Keratinocyte (primary cell): ENCODE results near the gene SYNC. TPM values are rescaled to one million over a fixed set of nuclear protein-coding genes. Genes with fewer than 3 reads are reported as not detected.

Source experiments
- DNase-seq: peaks from one replicate; pipeline ENCODE4 v3.0.0-alpha.2; 2011; ENCODE audit warnings: low read depth, missing footprints, low spot score
- FAIRE-seq: peaks from 2 replicates; lab custom pipeline; 2011; peaks lifted over from hg19 to GRCh38; lab: Jason Lieb, UNC
- H2AFZ ChIP-seq: 2 replicates; pipeline ENCODE4 v1.6.0; 2012; ENCODE audit warnings: low read length, control low read depth, inconsistent platforms; ENCODE audit not compliant: control insufficient read depth
- H3K27ac ChIP-seq: 2 replicates; pipeline ENCODE4 v1.5.1; 2011; ENCODE audit warnings: low read length; ENCODE audit not compliant: control insufficient read depth, insufficient read depth
- H3K27me3 ChIP-seq: 3 replicates; pipeline ENCODE4 v1.6.0; 2011; ENCODE audit warnings: low read length; ENCODE audit not compliant: control insufficient read depth, insufficient read depth; ENCODE audit errors: extremely low read depth
- H3K36me3 ChIP-seq, 2 experiments: 2 replicates in 1 of 2; 3 replicates in 1 of 2; pipeline ENCODE4 v1.5.1; 2011; ENCODE audit warnings: low read length in 2 of 2, mild to moderate bottlenecking in 1 of 2; ENCODE audit not compliant: control insufficient read depth in 2 of 2, insufficient read depth in 2 of 2; ENCODE audit errors: extremely low read depth in 1 of 2
- H3K4me1 ChIP-seq: 3 replicates; pipeline ENCODE4 v1.5.1; 2011; ENCODE audit warnings: low read length; ENCODE audit not compliant: control insufficient read depth, insufficient read depth; ENCODE audit errors: extremely low read depth
- H3K4me2 ChIP-seq: 3 replicates; pipeline ENCODE4 v1.6.0; 2011; ENCODE audit warnings: low read depth, low read length; ENCODE audit not compliant: control insufficient read depth, insufficient read depth; ENCODE audit errors: extremely low read depth
- H3K4me3 ChIP-seq, 3 experiments: fragments of 200-600 bp in 1 of 3; sonication (generic) in 1 of 3; 2 replicates in 2 of 3; 3 replicates in 1 of 3; pipeline ENCODE4 v1.5.1; 2011 to 2016; ENCODE audit warnings: low read length in 3 of 3, mild to moderate bottlenecking in 3 of 3, control low read depth in 2 of 3, inconsistent platforms in 1 of 3, low read depth in 1 of 3, mixed read lengths in 1 of 3, mixed run types in 1 of 3, moderate library complexity in 1 of 3; ENCODE audit not compliant: control insufficient read depth in 2 of 3, insufficient read depth in 2 of 3; ENCODE audit errors: extremely low read depth in 1 of 3
- H3K79me2 ChIP-seq: 2 replicates; pipeline ENCODE4 v1.6.0; 2012; ENCODE audit warnings: low read length; ENCODE audit not compliant: control insufficient read depth, insufficient read depth
- H3K9ac ChIP-seq: 3 replicates; pipeline ENCODE4 v1.6.0; 2011; ENCODE audit warnings: low read length; ENCODE audit not compliant: control insufficient read depth, insufficient read depth; ENCODE audit errors: extremely low read depth
- H3K9me1 ChIP-seq: 3 replicates; pipeline ENCODE4 v1.6.0; 2011; ENCODE audit warnings: low read length; ENCODE audit not compliant: control insufficient read depth, insufficient read depth; ENCODE audit errors: extremely low read depth
- H3K9me3 ChIP-seq: 2 replicates; pipeline ENCODE4 v1.5.1; 2012; ENCODE audit warnings: low read depth, low read length; ENCODE audit not compliant: control insufficient read depth
- H4K20me1 ChIP-seq: 3 replicates; pipeline ENCODE4 v1.6.0; 2011; ENCODE audit warnings: low read length; ENCODE audit not compliant: control insufficient read depth, insufficient read depth; ENCODE audit errors: extremely low read depth
- CTCF ChIP-seq, 3 experiments: IDR thresholded peaks in 1 of 3; conservative IDR thresholded peaks in 1 of 3; optimal IDR thresholded peaks in 1 of 3; 2 replicates in 2 of 3; 3 replicates in 1 of 3; pipeline versions ENCODE3 to v1.5.1; 2011; ENCODE audit warnings: low read length in 3 of 3, mild to moderate bottlenecking in 3 of 3, moderate library complexity in 2 of 3, control low read depth in 1 of 3, inconsistent platforms in 1 of 3; ENCODE audit not compliant: insufficient read depth in 2 of 3; ENCODE audit errors: extremely low read depth in 1 of 3
- EZH2 ChIP-seq: IDR thresholded peaks from one replicate; pipeline ENCODE4 v1.6.1; 2012; ENCODE audit warnings: inconsistent platforms, mild to moderate bottlenecking, low read length, moderate library complexity
- dilution Hi-C: fragments of 300-500 bp; cut with MboI; formaldehyde crosslinking; loops from one replicate; pipeline ENCODE4 v1.7.0; 2020; ENCODE audit warnings: low sequenced_read_pairs; ENCODE audit not compliant: extremely low pct_ligation_motif_present
- polyA plus RNA-seq, 5 experiments: library from polyadenylated mRNA; depleted of rRNA in 3 of 5; stranded (reverse) in 3 of 5; stranded (forward) in 1 of 5; unstranded in 1 of 5; fragments of >200 nt; gene quantifications; 1 replicate in 1 of 5; 2 replicates in 3 of 5; 3 replicates in 1 of 5; pipeline versions ENCODE4 v1.2.1 to v1.2.3, GENCODE V29; 2011 to 2012; ENCODE audit warnings: missing spikeins in 2 of 5, low read depth in 1 of 5, low replicate concordance in 1 of 5

Gene SYNC
- polyA plus RNA-seq, 1 donor (not counting 4 experiments of a cell fraction or from before 2014, with no cell fraction given) = 11.2 TPM

- peaks cover 21% of the 10 kb centered on the region for H3K4me1 ChIP-seq
- dilution Hi-C loops = no loop called here
- no peaks in the 10 kb centered on the region for H3K9me3 ChIP-seq
- H2AFZ ChIP-seq = no peak overlapping the region
- H3K79me2 ChIP-seq = no peaks in the 10 kb centered on the region
- no peaks in the 10 kb centered on the region for H3K36me3 ChIP-seq
- H3K4me3 ChIP-seq = no peak overlapping the region
- TF ChIP-seq EZH2 (no peak), CTCF (optimal IDR thresholded peaks at IDR 0.05 in 1 of 3, IDR thresholded peaks at IDR 0.05 in 1 of 3, conservative IDR thresholded peaks at IDR 0.05 in 1 of 3; ENCODE audit: extremely low read depth in 1 of 3, insufficient read depth in 2 of 3, low read length in 3 of 3) (no peak)
- FAIRE-seq (no peak), DNase-seq (no peak)
- H3K27me3 ChIP-seq = no peaks in the 10 kb centered on the region
- no peaks in the 10 kb centered on the region for H3K9me1 ChIP-seq
- H3K9ac ChIP-seq = no peak overlapping the region
- H3K4me2 ChIP-seq = no peak overlapping the region
- no peak overlapping the region for H3K27ac ChIP-seq
- no peaks in the 10 kb centered on the region for H4K20me1 ChIP-seq
Observed at GRCh38 chr1:32718527-32718926, 16.0 kb upstream of the SYNC start.

GRCh38 chr1:32718036-32718435 is 15.5 kb upstream of the SYNC start:
- peaks cover 21% of the 10 kb centered on the region for H3K4me1 ChIP-seq
- H3K4me2 ChIP-seq = no peak overlapping the region
- no peaks in the 10 kb centered on the region for H3K79me2 ChIP-seq
- no peaks in the 10 kb centered on the region for H4K20me1 ChIP-seq
- TF ChIP-seq CTCF (optimal IDR thresholded peaks at IDR 0.05 in 1 of 3, IDR thresholded peaks at IDR 0.05 in 1 of 3, conservative IDR thresholded peaks at IDR 0.05 in 1 of 3; ENCODE audit: extremely low read depth in 1 of 3, insufficient read depth in 2 of 3, low read length in 3 of 3) = no peak
- TF ChIP-seq EZH2 = no peak
- no peaks in the 10 kb centered on the region for H3K27me3 ChIP-seq
- no peak overlapping the region for H3K9ac ChIP-seq
- FAIRE-seq = no peak
- no peak for DNase-seq
- no peaks in the 10 kb centered on the region for H3K9me3 ChIP-seq
- no peaks in the 10 kb centered on the region for H3K36me3 ChIP-seq
- H3K4me3 ChIP-seq = no peak overlapping the region
- H3K27ac ChIP-seq = no peak overlapping the region
- no peaks in the 10 kb centered on the region for H3K9me1 ChIP-seq
- dilution Hi-C loops = no loop called here
- H2AFZ ChIP-seq = no peak overlapping the region
